ENCODE results near the gene POLG. TPM values are rescaled to one million over a fixed set of nuclear protein-coding genes. Genes with fewer than 3 reads are reported as not detected.

The POLG gene
- polyA plus RNA-seq: 46.0 TPM
- long read RNA-seq, donor 1, full-length matches to known transcripts: 6 of 6 reads
- long read RNA-seq, donor 1, partial matches to known transcripts: 0 of 6 reads
- long read RNA-seq, donor 1, other reads (novel, unspliced or antisense): 0 of 6 reads
- long read RNA-seq, donor 2, full-length matches to known transcripts: 5 of 5 reads
- long read RNA-seq, donor 2, partial matches to known transcripts: 0 of 5 reads
- long read RNA-seq, donor 2, other reads (novel, unspliced or antisense): 0 of 5 reads
- long read RNA-seq, donor 3: 0 reads
- long read RNA-seq, donor 4, full-length matches to known transcripts: 1 of 1 reads
- long read RNA-seq, donor 4, partial matches to known transcripts: 0 of 1 reads
- long read RNA-seq, donor 4, other reads (novel, unspliced or antisense): 0 of 1 reads
- long read RNA-seq, donor 5, full-length matches to known transcripts: 4 of 4 reads
- long read RNA-seq, donor 5, partial matches to known transcripts: 0 of 4 reads
- long read RNA-seq, donor 5, other reads (novel, unspliced or antisense): 0 of 4 reads
- long read RNA-seq, donor 6, full-length matches to known transcripts: 13 of 13 reads
- long read RNA-seq, donor 6, partial matches to known transcripts: 0 of 13 reads
- long read RNA-seq, donor 6, other reads (novel, unspliced or antisense): 0 of 13 reads
- long read RNA-seq, donor 7, partial matches to known transcripts: 0 of 3 reads
- long read RNA-seq, donor 7, other reads (novel, unspliced or antisense): 0 of 3 reads
- long read RNA-seq, donor 8, full-length matches to known transcripts: 11 of 11 reads
- long read RNA-seq, donor 8, partial matches to known transcripts: 0 of 11 reads
- long read RNA-seq, donor 8, other reads (novel, unspliced or antisense): 0 of 11 reads
- long read RNA-seq, donor 9, full-length matches to known transcripts: 6 of 6 reads
- long read RNA-seq, donor 9, partial matches to known transcripts: 0 of 6 reads
- long read RNA-seq, donor 9, other reads (novel, unspliced or antisense): 0 of 6 reads
- long read RNA-seq, donor 10, full-length matches to known transcripts: 5 of 5 reads
- long read RNA-seq, donor 10, partial matches to known transcripts: 0 of 5 reads
- long read RNA-seq, donor 10, other reads (novel, unspliced or antisense): 0 of 5 reads
- long read RNA-seq, donor 11, partial matches to known transcripts: 0 of 3 reads
- long read RNA-seq, donor 11, other reads (novel, unspliced or antisense): 0 of 3 reads

- peak within 1 kb of the TSS; percentile 82 for H3K27ac ChIP-seq (ENCODE audit: low read length)
- peaks cover 3% of the 10 kb centered on the region for H3K27me3 ChIP-seq (ENCODE audit: control insufficient read depth, insufficient read depth, low read length)
- peaks cover 27% of the 10 kb centered on the region for H3K36me3 ChIP-seq (ENCODE audit: control insufficient read depth, insufficient read depth, low read length)
- H3K4me3 ChIP-seq (ENCODE audit: low read length): peak within 1 kb of the TSS; percentile 77
- peak; percentile 99 for DNase-seq
- H3K9me3 ChIP-seq (ENCODE audit: control insufficient read depth, low read depth, low read length): no peaks in the 10 kb centered on the region
- WGBS (ENCODE audit: insufficient coverage, low lambda C conversion rate): no CpG with 5 or more reads among the region's 85 CpGs
- H3K4me1 ChIP-seq (ENCODE audit: control insufficient read depth, insufficient read depth, low read length): peaks cover 6% of the 10 kb centered on the region
These were observed at the start of gene POLG for GRCh38 chr15:89334510-89335297. Gene POLG (minus strand): TSS chr15:89334824. CDS start chr15:89333754, 1,070 bp downstream.

GRCh38 chr15:89384176-89384604, 49.6 kb upstream of the POLG start:
- H3K4me1 ChIP-seq (ENCODE audit: control insufficient read depth, insufficient read depth, low read length): peaks cover 15% of the 10 kb centered on the region
- no peak overlapping the region for H3K27ac ChIP-seq (ENCODE audit: low read length)
- peaks cover 3% of the 10 kb centered on the region for H3K9me3 ChIP-seq (ENCODE audit: control insufficient read depth, low read depth, low read length)
- no CpG with 5 or more reads among the region's 3 CpGs for WGBS (ENCODE audit: insufficient coverage, low lambda C conversion rate)
- H3K4me3 ChIP-seq (ENCODE audit: low read length): no peak overlapping the region
- peaks cover 83% of the 10 kb centered on the region for H3K27me3 ChIP-seq (ENCODE audit: control insufficient read depth, insufficient read depth, low read length)
- no peak for DNase-seq
- H3K36me3 ChIP-seq (ENCODE audit: control insufficient read depth, insufficient read depth, low read length): no peaks in the 10 kb centered on the region

GRCh38 chr15:89383365-89384175, 48.9 kb upstream of the POLG start:
- Histone ChIP-seq H3K27me3 (ENCODE audit: control insufficient read depth, insufficient read depth, low read length) (peaks cover 83% of the 10 kb centered on the region), H3K27ac (ENCODE audit: low read length) (no peak overlapping the region), H3K36me3 (ENCODE audit: control insufficient read depth, insufficient read depth, low read length) (no peaks in the 10 kb centered on the region), H3K9me3 (ENCODE audit: control insufficient read depth, low read depth, low read length) (peaks cover 3% of the 10 kb centered on the region), H3K4me3 (ENCODE audit: low read length) (no peak overlapping the region), H3K4me1 (ENCODE audit: control insufficient read depth, insufficient read depth, low read length) (peaks cover 15% of the 10 kb centered on the region)
- WGBS (ENCODE audit: insufficient coverage, low lambda C conversion rate): no CpG with 5 or more reads among the region's 10 CpGs
- peak; percentile 79 to 86 for DNase-seq

- Histone ChIP-seq H3K36me3 (ENCODE audit: control insufficient read depth, insufficient read depth, low read length) (no peaks in the 10 kb centered on the region), H3K27me3 (ENCODE audit: control insufficient read depth, insufficient read depth, low read length) (peaks cover 85% of the 10 kb centered on the region), H3K4me3 (ENCODE audit: low read length) (no peak overlapping the region), H3K4me1 (ENCODE audit: control insufficient read depth, insufficient read depth, low read length) (peaks cover 15% of the 10 kb centered on the region), H3K27ac (ENCODE audit: low read length) (no peak overlapping the region), H3K9me3 (ENCODE audit: control insufficient read depth, low read depth, low read length) (peaks cover 10% of the 10 kb centered on the region)
- DNase-seq: no peak
- no CpG with 5 or more reads among the region's 11 CpGs for WGBS (ENCODE audit: insufficient coverage, low lambda C conversion rate)
These were observed 47.5 kb upstream of the POLG start for GRCh38 chr15:89381888-89382686.

GRCh38 chr15:89381331-89381730, 46.7 kb upstream of the POLG start:
- no CpG with 5 or more reads among the region's 3 CpGs for WGBS (ENCODE audit: insufficient coverage, low lambda C conversion rate)
- Histone ChIP-seq H3K36me3 (ENCODE audit: control insufficient read depth, insufficient read depth, low read length) (no peaks in the 10 kb centered on the region), H3K27ac (ENCODE audit: low read length) (no peak overlapping the region), H3K9me3 (ENCODE audit: control insufficient read depth, low read depth, low read length) (peaks cover 10% of the 10 kb centered on the region), H3K4me1 (ENCODE audit: control insufficient read depth, insufficient read depth, low read length) (peaks cover 15% of the 10 kb centered on the region), H3K27me3 (ENCODE audit: control insufficient read depth, insufficient read depth, low read length) (peaks cover 89% of the 10 kb centered on the region), H3K4me3 (ENCODE audit: low read length) (no peak overlapping the region)
- no peak for DNase-seq

GRCh38 chr15:89379818-89380217, 45.2 kb upstream of the POLG start:
- peaks cover 92% of the 10 kb centered on the region for H3K27me3 ChIP-seq (ENCODE audit: control insufficient read depth, insufficient read depth, low read length)
- peaks cover 10% of the 10 kb centered on the region for H3K9me3 ChIP-seq (ENCODE audit: control insufficient read depth, low read depth, low read length)
- no peak overlapping the region for H3K4me3 ChIP-seq (ENCODE audit: low read length)
- H3K27ac ChIP-seq (ENCODE audit: low read length): no peak overlapping the region
- peaks cover 15% of the 10 kb centered on the region for H3K4me1 ChIP-seq (ENCODE audit: control insufficient read depth, insufficient read depth, low read length)
- no peak for DNase-seq
- H3K36me3 ChIP-seq (ENCODE audit: control insufficient read depth, insufficient read depth, low read length): no peaks in the 10 kb centered on the region
- WGBS (ENCODE audit: insufficient coverage, low lambda C conversion rate): no CpG with 5 or more reads among the region's 5 CpGs

GRCh38 chr15:89379251-89379695, 44.6 kb upstream of the POLG start:
- Histone ChIP-seq H3K9me3 (ENCODE audit: control insufficient read depth, low read depth, low read length) (peaks cover 10% of the 10 kb centered on the region), H3K27ac (ENCODE audit: low read length) (no peak overlapping the region), H3K4me1 (ENCODE audit: control insufficient read depth, insufficient read depth, low read length) (peaks cover 12% of the 10 kb centered on the region), H3K27me3 (ENCODE audit: control insufficient read depth, insufficient read depth, low read length) (peaks cover 93% of the 10 kb centered on the region), H3K4me3 (ENCODE audit: low read length) (no peak overlapping the region), H3K36me3 (ENCODE audit: control insufficient read depth, insufficient read depth, low read length) (no peaks in the 10 kb centered on the region)
- DNase-seq: no peak
- WGBS (ENCODE audit: insufficient coverage, low lambda C conversion rate): no CpG with 5 or more reads among the region's 28 CpGs

- Histone ChIP-seq H3K4me3 (ENCODE audit: low read length) (peak overlapping the region; percentile 13), H3K36me3 (ENCODE audit: control insufficient read depth, insufficient read depth, low read length) (no peaks in the 10 kb centered on the region), H3K4me1 (ENCODE audit: control insufficient read depth, insufficient read depth, low read length) (peaks cover 6% of the 10 kb centered on the region), H3K27ac (ENCODE audit: low read length) (no peak overlapping the region), H3K27me3 (ENCODE audit: control insufficient read depth, insufficient read depth, low read length) (peaks cover 99% of the 10 kb centered on the region), H3K9me3 (ENCODE audit: control insufficient read depth, low read depth, low read length) (peaks cover 10% of the 10 kb centered on the region)
- peak in 1 of 2 donors; percentile 38 for DNase-seq
- no CpG with 5 or more reads among the region's 76 CpGs for WGBS (ENCODE audit: insufficient coverage, low lambda C conversion rate)
These were observed 43.9 kb upstream of the POLG start for GRCh38 chr15:89378296-89379151.
